ENCODE results near the gene TRIM47. TPM values are rescaled to one million over a fixed set of nuclear protein-coding genes. Genes with fewer than 3 reads are reported as not detected.
"Not testable (repeated sequence)": the region's sequence is repeated elsewhere in the genome, so short reads cannot be mapped to it uniquely, and the experiment has no call there.

Gene TRIM47
- total RNA-seq, 1 donor from 2014 or later = 98.8 TPM

DNA sequence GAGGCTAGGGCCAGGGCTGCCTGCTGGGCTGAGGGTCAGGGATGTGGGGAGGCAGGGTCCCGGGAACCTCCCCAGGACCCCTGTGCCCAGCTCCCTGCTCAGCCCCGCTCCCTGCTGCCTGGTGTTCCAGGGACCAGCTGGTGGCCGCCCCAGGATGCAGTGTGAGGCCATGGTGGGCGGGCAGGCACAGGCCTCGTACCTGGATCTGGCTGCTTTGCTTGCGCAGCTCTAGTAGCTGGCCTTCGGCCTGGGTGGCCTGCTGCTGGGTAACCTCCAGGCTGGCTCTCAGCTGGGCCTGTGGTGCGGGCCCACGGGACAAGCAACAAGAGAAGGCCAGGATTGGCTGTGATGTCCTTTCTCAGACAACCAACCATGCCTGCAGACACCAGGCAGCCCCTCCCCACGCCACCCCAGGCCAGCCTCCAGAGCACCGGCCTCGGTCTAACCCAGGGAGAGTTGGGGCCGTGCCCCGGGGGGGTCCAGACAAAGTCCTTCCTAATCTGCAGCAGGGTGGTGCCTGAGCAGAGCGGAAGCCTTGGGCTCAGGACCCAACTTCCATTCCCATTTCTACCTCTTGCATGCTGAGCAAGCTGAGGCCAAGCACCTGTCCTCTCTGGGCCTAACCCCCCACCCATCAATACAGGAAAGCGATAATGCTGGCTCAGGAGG lies 14.3 kb upstream of the TRIM47 start:
- no peak for DNase-seq (ENCODE audit: extremely low read depth, low read depth, low spot score)

DNA sequence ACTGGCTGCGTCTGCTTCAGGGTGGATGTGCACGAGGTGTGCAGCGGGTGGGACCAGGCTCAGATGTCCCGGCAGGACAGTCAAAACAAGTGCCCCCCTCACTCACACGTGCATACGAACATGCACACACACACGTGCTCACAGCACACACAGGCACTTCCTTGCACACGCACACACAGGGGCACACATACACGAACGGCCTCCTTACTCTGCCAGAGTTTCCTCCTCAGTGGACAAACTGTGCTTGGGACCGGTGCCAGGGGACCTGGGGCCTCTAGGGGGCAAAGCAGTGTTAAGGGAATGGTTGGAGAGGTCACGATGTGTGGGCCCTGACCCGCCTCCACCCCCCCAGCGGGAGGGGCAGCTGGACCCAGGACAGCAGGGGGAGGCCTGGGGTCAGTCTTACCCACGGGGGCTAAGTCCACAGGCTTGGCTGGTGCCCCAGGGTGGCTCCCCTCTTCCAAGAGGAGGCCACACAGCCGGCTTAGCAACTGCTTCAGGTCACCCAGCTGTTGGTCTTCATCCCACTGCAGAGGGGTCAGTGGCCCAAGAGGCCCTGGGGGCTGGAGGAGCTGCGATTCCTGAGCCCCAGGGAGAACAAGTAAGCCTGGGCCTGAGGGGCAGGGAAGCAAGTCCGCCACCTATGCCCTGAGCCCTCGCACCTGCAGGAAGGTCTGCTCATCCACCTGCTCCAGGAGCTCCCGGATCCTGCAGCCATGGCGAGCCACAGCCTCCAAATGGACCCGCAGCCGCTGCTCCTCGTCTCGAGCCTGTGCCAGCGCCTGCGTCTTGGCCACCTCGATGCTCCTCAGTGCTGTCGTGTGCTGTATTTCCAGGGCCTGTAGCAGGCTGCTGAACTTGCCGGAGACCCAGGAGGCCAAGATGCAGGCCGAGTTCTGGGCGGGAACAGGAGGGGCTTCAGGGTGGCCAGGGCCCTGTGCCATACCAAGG lies 13.5 kb upstream of the TRIM47 start:
- DNase-seq (ENCODE audit: extremely low read depth, low read depth, low spot score) = no peak

- no peak for DNase-seq (ENCODE audit: extremely low read depth, low read depth, low spot score)
Observed at GRCh38 chr17:75891022-75891604, 12.7 kb upstream of the TRIM47 start.

GRCh38 chr17:75889454-75889853 lies 11.1 kb upstream of the TRIM47 start:
- DNase-seq (ENCODE audit: extremely low read depth, low read depth, low spot score) = no peak

DNA sequence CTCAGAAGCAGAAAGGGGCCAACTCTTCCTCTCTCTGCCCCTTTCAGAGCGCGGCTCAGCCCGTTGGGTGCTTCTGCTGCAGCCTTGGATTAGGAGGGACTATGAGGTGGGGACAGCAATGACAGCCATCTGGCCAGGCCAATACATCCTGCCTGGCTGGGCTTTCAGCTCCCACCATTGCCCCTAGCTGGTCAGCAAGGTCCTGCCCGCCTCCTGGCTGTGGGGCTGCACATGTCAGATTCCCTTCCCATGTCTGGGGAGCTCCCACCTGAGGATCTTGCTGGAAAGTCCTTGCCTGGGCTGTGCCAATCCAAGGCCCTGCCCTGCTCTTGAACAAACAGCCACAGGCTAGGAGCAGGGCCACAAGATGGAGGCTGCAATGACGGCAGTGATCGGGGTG lies 10.1 kb upstream of the TRIM47 start:
- no peak for DNase-seq (ENCODE audit: extremely low read depth, low read depth, low spot score)

DNA sequence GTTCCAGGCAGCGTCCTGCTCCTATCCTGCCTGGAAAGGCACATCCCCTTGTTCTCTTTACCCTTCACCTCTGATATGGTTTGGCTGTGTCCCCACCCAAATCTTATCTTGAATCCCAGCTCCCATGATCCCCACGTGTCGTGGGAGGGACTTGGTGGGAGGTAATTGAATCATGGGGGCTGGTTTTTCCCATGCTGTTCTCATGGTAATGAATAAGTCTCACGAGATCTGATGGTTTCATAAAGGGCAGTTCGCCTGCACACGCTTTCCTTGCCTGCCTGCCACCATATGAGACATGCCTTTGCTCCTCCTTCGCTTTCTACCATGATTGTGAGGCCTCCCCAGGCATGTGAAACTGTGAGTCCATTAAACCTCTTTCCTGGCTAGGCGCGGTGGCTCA lies 7.5 kb upstream of the TRIM47 start:
- DNase-seq (ENCODE audit: extremely low read depth, low read depth, low spot score) = not testable (repeated sequence)

DNA sequence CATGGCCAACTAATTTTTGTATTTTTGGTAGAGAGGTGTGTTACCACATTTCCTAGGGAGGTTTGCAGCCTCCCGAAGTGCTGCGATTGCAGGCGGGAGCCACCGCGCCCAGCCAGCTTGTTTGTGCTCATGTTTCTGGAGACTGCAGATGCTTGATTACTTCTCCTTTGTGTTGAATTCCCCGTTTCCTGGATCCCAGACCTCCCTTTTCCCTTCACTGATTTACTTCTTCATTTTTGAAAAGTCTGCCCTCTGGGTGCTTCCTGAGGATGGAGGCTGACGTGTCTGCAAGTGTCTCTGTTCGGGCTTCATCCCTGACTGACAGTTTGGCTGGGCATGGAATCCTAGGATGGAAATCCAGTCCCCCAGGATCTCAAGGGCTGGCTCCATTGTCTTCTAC lies 7.0 kb upstream of the TRIM47 start:
- DNase-seq (ENCODE audit: extremely low read depth, low read depth, low spot score) = no peak

GRCh38 chr17:75881678-75882454 lies 3.5 kb upstream of the TRIM47 start:
- no peak for DNase-seq (ENCODE audit: extremely low read depth, low read depth, low spot score)

DNA sequence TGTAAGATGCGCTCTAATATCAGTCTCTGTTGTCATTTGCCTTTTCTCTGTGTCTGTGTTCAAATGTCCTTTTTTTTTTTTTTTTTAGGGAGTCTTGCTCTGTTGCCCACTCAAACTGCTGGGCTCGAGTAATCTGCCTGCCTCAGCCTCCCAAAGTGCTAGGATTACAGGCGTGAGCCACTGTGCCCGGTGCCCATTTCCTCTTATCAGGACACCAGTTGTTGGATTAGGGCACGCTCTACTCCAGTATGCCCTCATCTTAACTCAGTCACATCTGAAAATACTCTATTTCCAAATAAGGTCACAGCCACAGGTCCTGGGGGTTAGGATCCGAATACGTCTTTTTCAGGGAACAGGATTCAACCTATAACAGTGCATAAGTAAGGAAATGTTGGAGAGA lies 1.9 kb upstream of the TRIM47 start:
- no peak for DNase-seq (ENCODE audit: extremely low read depth, low read depth, low spot score)

DNA sequence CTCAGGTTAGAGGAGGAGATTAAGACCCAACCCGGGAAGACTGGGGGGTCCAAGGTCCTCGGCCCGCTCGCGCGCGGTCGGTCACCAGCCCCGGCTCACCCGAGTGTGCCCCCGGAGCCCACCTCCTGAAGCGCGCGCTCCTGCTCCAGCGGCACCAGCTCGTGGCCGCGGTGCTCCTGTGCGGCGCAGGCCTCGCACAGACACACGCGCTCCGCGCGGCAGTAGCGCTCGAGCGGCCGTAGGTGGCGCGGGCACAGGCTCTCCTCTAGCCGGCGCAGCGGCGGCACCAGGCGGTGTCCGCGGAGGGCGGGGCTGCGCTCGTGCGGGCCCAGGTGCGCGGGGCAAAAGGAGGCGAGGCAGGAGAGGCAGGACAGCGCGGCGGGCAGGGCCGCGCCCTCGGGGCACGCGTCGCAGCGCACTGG lies 618 bp downstream of the TRIM47 start:
- DNase-seq (ENCODE audit: extremely low read depth, low read depth, low spot score) = no peak

- peak; percentile 71 for DNase-seq (ENCODE audit: extremely low read depth, low read depth, low spot score)
Observed at GRCh38 chr17:75876938-75877751, 1.2 kb downstream of the TRIM47 start.

DNA sequence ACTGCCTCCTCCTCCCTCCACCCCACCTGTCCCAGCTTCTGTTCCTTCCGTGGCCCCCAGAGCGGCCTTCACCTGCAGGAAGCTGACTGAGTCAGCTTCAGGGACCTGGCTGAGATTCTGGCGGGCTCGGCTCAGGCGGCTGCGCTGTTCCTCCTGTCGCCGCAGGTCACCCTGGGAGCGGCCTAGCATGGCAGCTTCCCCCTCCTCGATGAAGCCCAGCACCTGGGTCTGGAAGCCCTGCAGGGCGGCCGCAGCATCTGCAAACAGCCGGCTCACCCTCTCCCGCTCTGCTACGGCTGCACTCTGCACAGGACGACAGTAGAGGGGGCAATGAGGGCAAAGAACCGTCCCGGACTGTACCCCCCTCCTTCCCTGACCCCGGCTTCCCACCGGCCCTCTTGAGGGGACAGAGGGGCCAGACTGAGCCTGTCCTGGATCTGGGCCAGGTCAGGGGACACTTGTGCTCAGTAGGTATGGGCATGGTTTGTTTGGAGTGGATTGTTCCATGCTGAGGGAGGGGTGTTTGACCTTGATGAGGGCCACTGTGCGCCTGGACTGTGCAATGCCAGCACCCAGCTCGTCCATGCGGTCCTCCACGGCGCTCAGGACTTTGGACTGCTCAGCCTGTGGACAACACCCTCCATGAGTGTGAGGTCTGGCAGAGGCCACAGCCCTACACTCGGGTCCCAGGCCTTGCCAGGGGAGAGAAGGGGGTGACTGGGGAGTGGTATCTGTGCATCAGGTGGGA lies 2.0 kb downstream of the TRIM47 start:
- DNase-seq (ENCODE audit: extremely low read depth, low read depth, low spot score) = no peak

DNA sequence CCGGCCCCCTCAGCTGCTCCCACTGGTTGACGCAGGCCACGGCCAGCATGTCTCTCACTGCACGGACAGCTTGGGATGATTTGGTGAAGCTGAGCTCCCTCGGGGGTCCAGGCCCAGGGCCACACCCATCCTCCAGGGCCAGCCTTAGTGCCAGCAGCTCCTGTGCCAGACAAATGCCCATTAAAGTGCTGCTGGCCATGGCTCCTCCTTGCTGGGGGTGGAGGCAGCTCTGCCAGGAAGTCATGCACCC lies 2.5 kb downstream of the TRIM47 start:
- no peak for DNase-seq (ENCODE audit: extremely low read depth, low read depth, low spot score)

DNA sequence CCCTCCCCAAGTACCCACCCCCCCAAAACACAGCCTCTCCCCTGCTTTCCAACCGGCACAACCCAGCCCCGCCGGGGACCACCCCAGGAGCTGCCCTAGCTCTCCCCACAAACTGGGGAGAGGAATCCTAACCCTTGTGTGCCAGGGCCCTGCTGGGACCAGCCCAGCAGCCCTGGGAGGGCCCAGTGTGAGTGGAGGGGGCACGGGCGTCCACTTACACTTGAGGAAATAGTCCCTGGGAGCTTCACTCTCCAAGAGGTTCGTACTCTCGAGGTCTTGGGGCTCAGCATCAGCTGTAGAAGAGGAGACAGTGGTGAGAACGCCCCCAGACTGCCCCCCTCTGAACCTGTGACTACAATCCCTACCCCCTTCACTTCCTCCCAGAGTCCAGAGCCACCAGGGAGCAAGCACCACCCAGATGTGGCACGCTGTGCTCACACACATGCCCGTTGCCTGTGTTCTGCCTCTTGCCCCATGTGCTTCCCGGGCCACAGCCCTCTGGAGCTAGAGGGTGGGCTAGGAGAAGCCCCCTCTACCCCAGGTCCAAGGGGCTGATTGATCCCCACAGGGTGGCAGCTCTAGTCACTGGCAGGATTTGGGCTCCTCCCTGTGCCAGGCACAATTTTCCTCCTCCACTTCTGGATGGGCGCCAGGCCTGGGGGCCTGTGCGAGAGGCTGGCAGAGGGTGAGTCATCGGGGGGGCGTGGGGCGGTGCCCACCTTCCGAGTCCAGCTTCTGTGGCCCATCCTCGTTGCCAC lies 3.0 kb downstream of the TRIM47 start:
- no peak for DNase-seq (ENCODE audit: extremely low read depth, low read depth, low spot score)

- no peak for DNase-seq (ENCODE audit: extremely low read depth, low read depth, low spot score)
Observed at GRCh38 chr17:75874323-75875181, 3.8 kb downstream of the TRIM47 start.

DNA sequence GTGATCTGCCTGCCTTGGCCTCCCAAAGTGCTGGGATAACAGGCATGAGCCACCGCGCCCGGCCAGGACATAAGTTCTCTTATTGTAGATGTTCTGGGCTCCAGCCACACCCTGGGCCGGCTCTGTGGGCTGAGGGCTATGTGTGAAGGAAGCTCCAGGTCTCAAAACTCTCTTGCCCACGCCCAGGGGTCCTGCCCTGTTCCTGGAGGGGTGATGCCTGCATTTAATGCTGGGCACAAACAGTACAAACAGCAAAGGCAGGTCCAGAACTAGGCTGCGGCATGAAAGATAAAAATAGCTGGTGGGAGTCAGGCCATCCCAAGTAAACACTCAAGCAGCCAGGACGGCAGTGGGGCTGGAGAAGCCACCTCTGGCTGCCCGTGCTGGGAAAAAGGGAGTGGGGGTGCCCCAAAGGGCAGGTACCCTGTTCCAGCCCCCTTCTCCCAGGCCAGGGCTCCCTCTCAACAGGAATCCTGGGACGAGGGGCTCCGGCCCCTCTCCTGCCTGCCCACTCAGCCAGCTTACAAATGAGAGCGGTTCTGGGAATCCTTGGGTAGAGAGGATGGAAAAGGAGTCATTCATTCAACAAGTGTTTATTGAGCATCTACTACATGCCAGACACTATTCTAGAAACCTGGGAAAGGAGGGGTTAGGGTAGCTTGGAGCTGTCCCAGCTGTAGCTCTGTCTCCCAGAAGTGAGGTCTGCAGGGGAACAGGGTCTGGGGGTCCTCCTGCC lies 4.6 kb downstream of the TRIM47 start:
- no peak for DNase-seq (ENCODE audit: extremely low read depth, low read depth, low spot score)
